SU-DHL-6 (cell line): ENCODE data around the gene FAM136A.

Source experiments
- CTCF ChIP-seq: fragments of 200-600 bp; sonication (generic); IDR thresholded peaks from one replicate; pipeline ENCODE4 v1.5.1; 2017; ENCODE audit warnings: antibody characterized with exemption, mild to moderate bottlenecking, low read length, moderate library complexity; ENCODE audit not compliant: insufficient read depth, poor library complexity, severe bottlenecking
- EZH2phosphoT487 ChIP-seq: fragments of 200-600 bp; sonication (generic), shearing (Covaris generic); conservative IDR thresholded peaks from 2 replicates; pipeline ENCODE4 v1.6.1; 2018; ENCODE audit warnings: mild to moderate bottlenecking, antibody characterized with exemption, low read length, moderate library complexity, mixed read lengths

- no peak for TF ChIP-seq CTCF
- no peak for TF ChIP-seq EZH2phosphoT487
Observed at GRCh38 chr2:70300771-70301343, 1.0 kb downstream of the FAM136A start.
